Measurements from ENCODE around the gene ATP7B.

- TF ChIP-seq CTCF (IDR thresholded peaks at IDR 0.05; ENCODE audit: extremely low read depth in 1 of 2, insufficient read depth in 1 of 2, low read depth in 1 of 2, low read length in 2 of 2) (no peak), EZH2 (IDR thresholded peaks at IDR 0.05; ENCODE audit: borderline replicate concordance, low read depth, low read length, severe bottlenecking) (no peak), POLR2AphosphoS5 (IDR thresholded peaks at IDR 0.05; ENCODE audit: insufficient read depth, low read depth, low read length) (no peak), POLR2A (IDR thresholded peaks at IDR 0.05; ENCODE audit: low read depth, low read length) (no peak), MYC (IDR thresholded peaks at IDR 0.05; ENCODE audit: low read depth, low read length) (no peak), JUN (IDR thresholded peaks at IDR 0.05; ENCODE audit: borderline replicate concordance, insufficient read depth, insufficient read length, low read depth) (no peak), GATA2 (IDR thresholded peaks at IDR 0.05; ENCODE audit: insufficient read depth, insufficient read length, low read depth, low read length) (no peak), MAX (IDR thresholded peaks at IDR 0.05; ENCODE audit: insufficient read depth, insufficient read length) (no peak)
These were observed 49.5 kb downstream of the ATP7B start for GRCh38 chr13:51961493-51962403.
